Bronchial epithelial cell (primary cell): ENCODE results near the gene DENND2A. TPM values are rescaled to one million over a fixed set of nuclear protein-coding genes. Genes with fewer than 3 reads are reported as not detected.

Experiments
- DNase-seq: peaks from one replicate; pipeline ENCODE4 v3.0.0-alpha.2; 2010; ENCODE audit warnings: low read depth
- FAIRE-seq: peaks from 2 replicates; lab custom pipeline; 2011; peaks lifted over from hg19 to GRCh38; lab: Jason Lieb, UNC
- H3K27me3 ChIP-seq: 2 replicates; pipeline ENCODE4 v1.5.1; 2011; ENCODE audit warnings: low read length; ENCODE audit not compliant: control insufficient read depth, insufficient read depth
- H3K36me3 ChIP-seq: 2 replicates; pipeline ENCODE4 v1.5.1; 2011; ENCODE audit warnings: low read length; ENCODE audit not compliant: control insufficient read depth, insufficient read depth
- H3K4me3 ChIP-seq: 2 replicates; pipeline ENCODE4 v1.5.1; 2011; ENCODE audit warnings: mild to moderate bottlenecking, low read depth, low read length, control low read depth
- CTCF ChIP-seq: IDR thresholded peaks from 2 replicates; pipeline ENCODE4 v1.5.1; 2011; ENCODE audit warnings: mild to moderate bottlenecking, moderate library complexity, low read length, control low read depth, inconsistent platforms; ENCODE audit not compliant: insufficient read depth, severe bottlenecking
- total RNA-seq: library from RNA; depleted of rRNA; stranded (reverse); fragments of >200 nt; gene quantifications from 2 replicates; pipeline ENCODE4 v1.2.1, GENCODE V29; 2014

DENND2A gene
- total RNA-seq, 1 donor from 2014 or later, result 0.26 TPM

- no peak for FAIRE-seq
- TF ChIP-seq CTCF, result no peak
- DNase-seq, result no peak
Observed at GRCh38 chr7:140604076-140604475, 36.5 kb downstream of the DENND2A start.

GRCh38 chr7:140601566-140602174, 38.9 kb downstream of the DENND2A start:
- TF ChIP-seq CTCF, result no peak
- FAIRE-seq (no peak), DNase-seq (no peak)
- H3K36me3 ChIP-seq, result no peaks in the 10 kb centered on the region
- no peak overlapping the region for H3K4me3 ChIP-seq
- no peaks in the 10 kb centered on the region for H3K27me3 ChIP-seq

More at GRCh38 chr7:140604076-140604475, 36.5 kb downstream of the DENND2A start:
- Histone ChIP-seq H3K27me3 (no peaks in the 10 kb centered on the region), H3K36me3 (no peaks in the 10 kb centered on the region), H3K4me3 (no peak overlapping the region)

GRCh38 chr7:140600341-140600740, 40.3 kb downstream of the DENND2A start:
- FAIRE-seq (no peak), DNase-seq (no peak)
- H3K27me3 ChIP-seq, result no peaks in the 10 kb centered on the region
- H3K4me3 ChIP-seq, result no peak overlapping the region
- no peak for TF ChIP-seq CTCF
- no peaks in the 10 kb centered on the region for H3K36me3 ChIP-seq

- no peak for FAIRE-seq
- no peak for TF ChIP-seq CTCF
- no peak for DNase-seq
- H3K4me3 ChIP-seq, result no peak overlapping the region
- H3K27me3 ChIP-seq, result no peaks in the 10 kb centered on the region
- H3K36me3 ChIP-seq, result no peaks in the 10 kb centered on the region
Observed at GRCh38 chr7:140597428-140597949, 43.1 kb downstream of the DENND2A start.

- no peak overlapping the region for H3K4me3 ChIP-seq
- no peaks in the 10 kb centered on the region for H3K36me3 ChIP-seq
- no peak for DNase-seq
- no peak for FAIRE-seq
- no peaks in the 10 kb centered on the region for H3K27me3 ChIP-seq
- TF ChIP-seq CTCF, result no peak
Observed at GRCh38 chr7:140596519-140597427, 43.8 kb downstream of the DENND2A start.
